Coronary artery (tissue), 2 donors: ENCODE data around the gene REPS1.
"Not testable (repeated sequence)": the region's sequence is repeated elsewhere in the genome, so short reads cannot be mapped to it uniquely, and the experiment has no call there.

Experiments used
- DNase-seq: peaks from one replicate; pipeline ENCODE4 v3.0.0-alpha.2; 2017; ENCODE audit warnings: low spot score
- H3K27ac ChIP-seq, 2 donors: fragments of 200-600 bp; sonication (generic); one replicate each; pipeline ENCODE4 v1.5.1; 2016 to 2019
- H3K4me3 ChIP-seq: fragments of 200-600 bp; sonication (generic); 2 replicates; pipeline ENCODE4 v1.5.1; 2016; ENCODE audit warnings: mild to moderate bottlenecking, moderate library complexity
- CTCF ChIP-seq: fragments of 200-600 bp; sonication (generic); IDR thresholded peaks from one replicate; pipeline ENCODE4 v1.5.1; 2019; ENCODE audit warnings: antibody characterized with exemption

REPS1 gene

GRCh38 chr6:139028215-139028657, 40.2 kb upstream of the REPS1 start:
- no peak for TF ChIP-seq CTCF
- peak overlapping the region; percentile 96 for H3K4me3 ChIP-seq
- DNase-seq = no peak

GRCh38 chr6:139027620-139028182, 39.6 kb upstream of the REPS1 start:
- peak overlapping the region; percentile 96 for H3K4me3 ChIP-seq
- H3K27ac ChIP-seq = no peak overlapping the region
- TF ChIP-seq CTCF = no peak
- no peak for DNase-seq

More at GRCh38 chr6:139028215-139028657, 40.2 kb upstream of the REPS1 start:
- peak overlapping the region; percentile 61 to 86 for H3K27ac ChIP-seq

GRCh38 chr6:139025416-139025815, 37.4 kb upstream of the REPS1 start:
- not testable (repeated sequence) for DNase-seq, H3K4me3 ChIP-seq, H3K27ac ChIP-seq

GRCh38 chr6:139020689-139021088, 32.6 kb upstream of the REPS1 start:
- DNase-seq = no peak
- Histone ChIP-seq H3K27ac (no peak overlapping the region), H3K4me3 (no peak overlapping the region)
- no peak for TF ChIP-seq CTCF

DNA sequence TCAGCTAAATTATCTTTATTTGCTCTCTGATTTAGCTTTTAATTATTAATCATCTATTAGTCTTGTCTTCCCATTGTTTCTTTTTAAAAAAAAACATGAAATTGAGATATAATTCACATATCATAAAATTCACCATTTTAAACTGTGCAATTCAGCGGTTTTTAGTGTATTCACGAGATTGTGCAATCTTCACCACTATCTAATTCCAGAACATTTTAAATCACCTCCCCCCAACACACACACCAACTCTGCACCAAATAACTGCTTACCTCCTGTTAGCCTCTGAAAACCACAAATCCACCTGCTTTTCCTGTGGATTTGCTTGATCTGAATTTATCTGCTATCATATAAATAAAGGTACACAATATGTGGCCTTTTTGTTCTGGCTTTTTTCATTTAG, 31.7 kb upstream of the REPS1 start:
- H3K4me3 ChIP-seq = no peak overlapping the region
- H3K27ac ChIP-seq = no peak overlapping the region
- no peak for TF ChIP-seq CTCF
- no peak for DNase-seq

- peak overlapping the region in 1 of 2 donors; percentile 20 for H3K27ac ChIP-seq
- no peak overlapping the region for H3K4me3 ChIP-seq
- no peak for TF ChIP-seq CTCF
- no peak for DNase-seq
Measured at GRCh38 chr6:139017227-139017626, 29.2 kb upstream of the REPS1 start.

DNA sequence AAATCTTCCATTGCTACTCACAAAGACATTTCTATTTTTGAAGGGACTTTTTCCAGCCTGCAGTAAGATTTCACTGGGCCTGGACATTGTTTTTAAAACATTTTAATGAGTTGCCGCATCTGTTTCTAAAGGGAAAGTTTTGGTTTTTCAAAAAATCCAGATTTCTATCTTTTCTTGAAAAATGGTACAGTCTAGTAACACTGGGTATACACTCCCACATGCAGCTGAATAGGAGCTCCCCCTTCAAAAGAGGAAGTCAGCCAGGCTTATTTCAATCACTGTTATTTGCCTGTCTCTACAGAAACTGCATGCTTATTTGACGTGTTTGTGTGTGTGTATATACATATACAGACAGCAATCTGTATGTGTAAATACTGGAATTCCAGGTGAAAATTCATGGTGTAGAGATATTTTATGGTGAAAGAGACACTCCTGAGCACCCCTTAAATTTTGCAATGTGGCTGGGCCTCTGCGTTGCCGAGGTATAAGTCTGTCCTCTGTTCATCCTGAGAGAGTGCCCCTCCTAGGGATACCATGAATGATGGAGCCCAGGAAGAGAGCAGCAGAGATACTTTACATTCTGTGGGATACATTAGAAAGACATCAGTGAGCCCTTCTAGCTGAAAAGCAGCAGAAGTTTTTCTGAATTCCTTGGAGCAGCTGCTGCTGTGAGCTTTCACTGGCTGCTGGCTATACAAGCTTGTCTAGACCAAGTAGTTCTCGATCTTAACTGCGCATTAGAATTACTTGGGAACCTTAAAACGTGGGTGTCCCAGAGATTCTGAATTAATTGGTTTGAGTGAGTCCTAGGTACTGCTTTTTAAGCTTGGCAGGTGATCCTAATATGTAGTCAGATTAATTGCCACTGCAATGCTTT, 28.5 kb upstream of the REPS1 start:
- TF ChIP-seq CTCF = no peak
- Histone ChIP-seq H3K27ac (peak overlapping the region in 1 of 2 donors; percentile 20), H3K4me3 (peak overlapping the region; percentile 17)
- no peak for DNase-seq
